C4-2B (cell line): Measurements from ENCODE around the gene NAIF1.
A peak's percentile ranks its signal among the peaks of the same experiment; 100 is the strongest.

Source experiments
- CTCF ChIP-seq: fragments of 450-650 bp; conservative IDR thresholded peaks from 2 replicates; pipeline ENCODE4 v1.5.1; 2017; ENCODE audit warnings: mild to moderate bottlenecking
- ZFX ChIP-seq: fragments of 450-650 bp; IDR thresholded peaks from 2 replicates; pipeline ENCODE4 v1.6.1; 2017

- TF ChIP-seq CTCF, result no peak
- peak; percentile 78; the same call in 1 of the 2 replicates for TF ChIP-seq ZFX
Measured at GRCh38 chr9:128066713-128067644, at the start of gene NAIF1.
